ENCODE data around the gene CDX1. TPM values are rescaled to one million over a fixed set of nuclear protein-coding genes. Genes with fewer than 3 reads are reported as not detected.
A peak's percentile ranks its signal among the peaks of the same experiment; 100 is the strongest.

CDX1 gene
- total RNA-seq, 4 donors from 2014 or later: not detected

GRCh38 chr5:150175536-150175935, 9.0 kb downstream of the CDX1 start:
- no peak overlapping the region for H3K27ac ChIP-seq
- TF ChIP-seq POLR2A (IDR thresholded peaks at IDR 0.05) (no peak), CTCF (IDR thresholded peaks at IDR 0.05) (peak in 3 of 6 experiments; percentile 15 to 23 (median 16))
- no peaks in the 10 kb centered on the region for H3K9me3 ChIP-seq
- DNase-seq: no peak
- H3K4me3 ChIP-seq: no peak overlapping the region
- 59 to 62% methylated on average over 4 of the region's 5 CpGs for WGBS, 2 donors
- H3K36me3 ChIP-seq: no peaks in the 10 kb centered on the region
- intact Hi-C loops (cut with DNase I): no loop called here
- peaks cover 0 to 4% (median 0%) of the 10 kb centered on the region in 4 donors for H3K27me3 ChIP-seq
- peaks cover 2 to 19% (median 9%) of the 10 kb centered on the region in 3 donors for H3K4me1 ChIP-seq

- Histone ChIP-seq H3K4me3 (no peak overlapping the region), H3K27ac (peak overlapping the region in 1 of 4 donors; percentile 11), H3K36me3 (no peaks in the 10 kb centered on the region), H3K9me3 (no peaks in the 10 kb centered on the region), H3K4me1 (peaks cover 5 to 32% (median 18%) of the 10 kb centered on the region in 3 donors), H3K27me3 (no peaks in the 10 kb centered on the region)
- intact Hi-C loops (cut with DNase I): no loop called here
- no peak for DNase-seq
- 65 to 73% methylated on average over 6 of the region's 8 CpGs for WGBS, 2 donors
- TF ChIP-seq POLR2A (IDR thresholded peaks at IDR 0.05) (no peak), CTCF (IDR thresholded peaks at IDR 0.05) (no peak)
These were observed 10.3 kb downstream of the CDX1 start for GRCh38 chr5:150176745-150177477.

GRCh38 chr5:150177721-150178120, 11.1 kb downstream of the CDX1 start:
- DNase-seq: no peak
- Histone ChIP-seq H3K27ac (peak overlapping the region in 1 of 4 donors; percentile 13), H3K9me3 (no peaks in the 10 kb centered on the region), H3K27me3 (peaks cover 0 to 6% (median 0%) of the 10 kb centered on the region in 4 donors), H3K4me3 (no peak overlapping the region), H3K36me3 (no peaks in the 10 kb centered on the region), H3K4me1 (peaks cover 5 to 39% (median 18%) of the 10 kb centered on the region in 3 donors)
- WGBS, 2 donors: 20 to 76% methylated on average over 1 to 3 of the region's 4 CpGs
- intact Hi-C loops (cut with DNase I): no loop called here
- TF ChIP-seq POLR2A (IDR thresholded peaks at IDR 0.05) (no peak), CTCF (IDR thresholded peaks at IDR 0.05) (no peak)

GRCh38 chr5:150178262-150178661, 11.7 kb downstream of the CDX1 start:
- TF ChIP-seq POLR2A (IDR thresholded peaks at IDR 0.05) (no peak), CTCF (IDR thresholded peaks at IDR 0.05) (no peak)
- peaks cover 5 to 39% (median 18%) of the 10 kb centered on the region in 3 donors for H3K4me1 ChIP-seq
- peaks cover 0 to 8% (median 0%) of the 10 kb centered on the region in 4 donors for H3K27me3 ChIP-seq
- peak overlapping the region in 1 of 4 donors; percentile 13 for H3K27ac ChIP-seq
- H3K36me3 ChIP-seq: no peaks in the 10 kb centered on the region
- WGBS, 2 donors: 35 to 61% methylated on average over 3 to 4 of the region's 4 CpGs
- DNase-seq: no peak
- no peak overlapping the region for H3K4me3 ChIP-seq
- intact Hi-C loops (cut with DNase I): no loop called here
- H3K9me3 ChIP-seq: no peaks in the 10 kb centered on the region

- Histone ChIP-seq H3K27me3 (peaks cover 0 to 8% (median 0%) of the 10 kb centered on the region in 4 donors), H3K27ac (peak overlapping the region in 3 of 4 donors; percentile 75 to 87 (median 83)), H3K4me1 (peaks cover 5 to 39% (median 18%) of the 10 kb centered on the region in 3 donors), H3K36me3 (no peaks in the 10 kb centered on the region), H3K4me3 (no peak overlapping the region), H3K9me3 (no peaks in the 10 kb centered on the region)
- WGBS, 2 donors: 71 to 86% methylated on average over 6 of the region's 7 CpGs
- no peak for TF ChIP-seq POLR2A (IDR thresholded peaks at IDR 0.05)
- TF ChIP-seq CTCF (IDR thresholded peaks at IDR 0.05): no peak
- DNase-seq: no peak
- intact Hi-C loops (cut with DNase I): no loop called here
These were observed 12.5 kb downstream of the CDX1 start for GRCh38 chr5:150179019-150179620.
